Measurements from ENCODE around the gene DHX29. TPM values are rescaled to one million over a fixed set of nuclear protein-coding genes. Genes with fewer than 3 reads are reported as not detected.

DHX29 gene
- total and polyA plus RNA-seq, 4 donors: 8.0 to 35.3 (median 19.1) TPM

DNA sequence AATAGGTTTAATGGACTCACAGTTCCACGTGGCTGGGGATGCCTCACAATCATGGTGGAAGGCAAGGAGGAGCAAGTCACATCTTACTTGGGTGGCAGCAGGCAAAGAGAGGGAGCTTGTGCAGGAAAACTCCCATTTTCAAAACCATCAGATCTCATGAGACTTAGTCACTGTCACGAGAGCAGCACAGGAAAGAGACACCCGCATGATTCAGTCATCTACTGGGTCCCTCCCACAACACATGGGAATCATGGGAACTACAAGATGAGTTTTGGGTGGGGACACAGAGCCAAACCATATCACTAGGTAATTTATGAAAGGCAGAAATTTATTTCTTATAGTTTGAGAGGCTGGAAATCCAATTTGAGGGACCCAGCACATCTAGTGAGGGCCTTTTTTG, 40.3 kb upstream of the DHX29 start:
- ATAC-seq (ENCODE audit: insufficient read depth, low FRiP score): no peak
- H3K9me3 ChIP-seq (ENCODE audit: control insufficient read depth in 4 of 4, insufficient read depth in 3 of 4, low read length in 3 of 4): peaks cover 0 to 5% (median 0%) of the 10 kb centered on the region in 4 donors
- peaks cover 0 to 8% (median 0%) of the 10 kb centered on the region in 5 donors for H3K4me1 ChIP-seq (ENCODE audit: control insufficient read depth in 5 of 5, insufficient read depth in 5 of 5, low read length in 5 of 5)
- DNase-seq: no peak
- peaks cover 15 to 50% (median 29%) of the 10 kb centered on the region in 4 donors for H3K36me3 ChIP-seq (ENCODE audit: control insufficient read depth in 4 of 4, insufficient read depth in 4 of 4, low read length in 4 of 4)
- no peak overlapping the region for H3K9ac ChIP-seq (ENCODE audit: insufficient read depth in 1 of 2, low read length in 2 of 2)
- no peak overlapping the region for H3K27ac ChIP-seq (ENCODE audit: low read depth in 1 of 2, low read length in 1 of 2)
- TF ChIP-seq CTCF (IDR thresholded peaks at IDR 0.05; ENCODE audit: control extremely low read depth, extremely low read depth): no peak
- H3K4me3 ChIP-seq: no peak overlapping the region
- H3K27me3 ChIP-seq (ENCODE audit: control insufficient read depth in 3 of 3, insufficient read depth in 3 of 3, low read length in 2 of 3): no peaks in the 10 kb centered on the region
- WGBS, 2 donors: 91 to 92% methylated on average over 3 of the region's 3 CpGs

- no peaks in the 10 kb centered on the region for H3K27me3 ChIP-seq (ENCODE audit: control insufficient read depth in 3 of 3, insufficient read depth in 3 of 3, low read length in 2 of 3)
- peaks cover 0 to 5% (median 0%) of the 10 kb centered on the region in 4 donors for H3K9me3 ChIP-seq (ENCODE audit: control insufficient read depth in 4 of 4, insufficient read depth in 3 of 4, low read length in 3 of 4)
- no peak overlapping the region for H3K9ac ChIP-seq (ENCODE audit: insufficient read depth in 1 of 2, low read length in 2 of 2)
- peaks cover 0 to 6% (median 0%) of the 10 kb centered on the region in 5 donors for H3K4me1 ChIP-seq (ENCODE audit: control insufficient read depth in 5 of 5, insufficient read depth in 5 of 5, low read length in 5 of 5)
- peaks cover 11 to 40% (median 30%) of the 10 kb centered on the region in 4 donors for H3K36me3 ChIP-seq (ENCODE audit: control insufficient read depth in 4 of 4, insufficient read depth in 4 of 4, low read length in 4 of 4)
- H3K4me3 ChIP-seq: no peak overlapping the region
- ATAC-seq (ENCODE audit: insufficient read depth, low FRiP score): no peak
- no peak overlapping the region for H3K27ac ChIP-seq (ENCODE audit: low read depth in 1 of 2, low read length in 1 of 2)
- no peak for TF ChIP-seq CTCF (IDR thresholded peaks at IDR 0.05; ENCODE audit: control extremely low read depth, extremely low read depth)
- no peak for DNase-seq
- 93% methylated on average over 4 of the region's 4 CpGs for WGBS, 2 donors
Observed at GRCh38 chr5:55345327-55345726, 37.8 kb upstream of the DHX29 start.

GRCh38 chr5:55344392-55344992, 37.0 kb upstream of the DHX29 start:
- Histone ChIP-seq H3K4me3 (no peak overlapping the region), H3K9ac (ENCODE audit: insufficient read depth in 1 of 2, low read length in 2 of 2) (no peak overlapping the region), H3K9me3 (ENCODE audit: control insufficient read depth in 4 of 4, insufficient read depth in 3 of 4, low read length in 3 of 4) (peaks cover 0 to 5% (median 0%) of the 10 kb centered on the region in 4 donors), H3K4me1 (ENCODE audit: control insufficient read depth in 5 of 5, insufficient read depth in 5 of 5, low read length in 5 of 5) (no peaks in the 10 kb centered on the region), H3K36me3 (ENCODE audit: control insufficient read depth in 4 of 4, insufficient read depth in 4 of 4, low read length in 4 of 4) (peaks cover 10 to 40% (median 23%) of the 10 kb centered on the region in 4 donors), H3K27me3 (ENCODE audit: control insufficient read depth in 3 of 3, insufficient read depth in 3 of 3, low read length in 2 of 3) (no peaks in the 10 kb centered on the region), H3K27ac (ENCODE audit: low read depth in 1 of 2, low read length in 1 of 2) (no peak overlapping the region)
- WGBS, 2 donors: 39 to 48% methylated on average over 2 of the region's 2 CpGs
- DNase-seq (peak; percentile 56 to 76 (median 76)), ATAC-seq (ENCODE audit: insufficient read depth, low FRiP score) (no peak)
- peak; percentile 70 for TF ChIP-seq CTCF (IDR thresholded peaks at IDR 0.05; ENCODE audit: control extremely low read depth, extremely low read depth)

Measured in lung (tissue), 12 donors.